Ishikawa (cell line): Measurements from ENCODE around the gene FOXP1.

Source experiments
- CREB1 ChIP-seq: IDR thresholded peaks from 2 replicates; pipeline ENCODE4 v1.6.1; 2012; ENCODE audit warnings: low read depth
- EGR1 ChIP-seq: IDR thresholded peaks from 2 replicates; pipeline ENCODE4 v1.6.1; 2012
- EP300 ChIP-seq: IDR thresholded peaks from 2 replicates; pipeline ENCODE4 v1.6.1; 2012; ENCODE audit warnings: borderline replicate concordance
- FOXM1 ChIP-seq: IDR thresholded peaks from 2 replicates; pipeline ENCODE4 v1.6.1; 2012; ENCODE audit warnings: low read depth, borderline replicate concordance
- MAX ChIP-seq: IDR thresholded peaks from 2 replicates; pipeline ENCODE4 v1.6.1; 2012
- REST ChIP-seq: IDR thresholded peaks from 2 replicates; pipeline ENCODE4 v1.6.1; 2012; ENCODE audit warnings: low read depth, mild to moderate bottlenecking
- TAF1 ChIP-seq: IDR thresholded peaks from 2 replicates; pipeline ENCODE4 v1.6.1; 2012; ENCODE audit warnings: low read depth, mild to moderate bottlenecking
- TCF12 ChIP-seq: IDR thresholded peaks from 2 replicates; pipeline ENCODE4 v1.6.1; 2012; ENCODE audit warnings: low read depth
- ZBTB7A ChIP-seq: IDR thresholded peaks from 2 replicates; pipeline ENCODE4 v1.6.1; 2012; ENCODE audit warnings: low read depth

DNA sequence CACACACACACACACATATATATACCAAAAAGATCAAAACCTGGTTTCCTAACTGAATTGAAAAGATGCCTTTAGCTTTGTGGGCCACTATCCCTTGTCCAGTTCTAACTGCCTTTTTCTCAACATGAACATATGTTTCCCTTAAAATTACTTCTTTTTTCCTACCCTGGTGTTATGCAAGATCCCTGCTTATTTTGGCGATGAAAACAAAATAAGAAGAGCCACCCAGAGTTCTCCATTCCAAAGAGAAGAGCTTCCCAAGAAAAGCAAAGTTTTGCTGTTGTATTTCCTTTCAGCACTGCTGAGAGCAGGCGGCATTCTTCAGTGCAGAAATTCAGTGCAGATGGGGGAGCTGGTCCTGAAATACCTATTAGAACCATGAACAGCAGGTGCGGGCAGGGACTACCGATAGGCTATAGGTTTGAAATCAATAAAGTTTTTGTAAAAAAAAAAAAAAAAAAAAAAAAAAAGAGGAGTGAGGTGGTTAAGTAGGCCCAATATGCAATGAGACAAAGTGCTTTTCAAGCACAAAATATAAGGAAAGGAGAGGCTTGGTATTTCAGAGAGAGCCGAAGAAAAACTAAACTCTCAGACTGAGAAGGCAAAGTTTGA, 238.0 kb downstream of the FOXP1 start:
- TF ChIP-seq EGR1, result no peak
- TF ChIP-seq CREB1, result no peak
- TF ChIP-seq REST, result no peak
- no peak for TF ChIP-seq TAF1
- TF ChIP-seq MAX, result no peak
- TF ChIP-seq FOXM1, result no peak
- TF ChIP-seq EP300, result no peak
- no peak for TF ChIP-seq TCF12
- no peak for TF ChIP-seq ZBTB7A
